NCI-H345 treated with DMSO at 0.1 percent for 48 hours (cell line): ENCODE results near the gene ADM2.

Experiments
- DNase-seq: peaks from one replicate; lab custom pipeline; 2025; ENCODE audit not compliant: unreplicated experiment; lab: John Stamatoyannopoulos, UW

Gene ADM2

GRCh38 chr22:50445071-50445879, 36.1 kb upstream of the ADM2 start:
- no peak for DNase-seq

DNA sequence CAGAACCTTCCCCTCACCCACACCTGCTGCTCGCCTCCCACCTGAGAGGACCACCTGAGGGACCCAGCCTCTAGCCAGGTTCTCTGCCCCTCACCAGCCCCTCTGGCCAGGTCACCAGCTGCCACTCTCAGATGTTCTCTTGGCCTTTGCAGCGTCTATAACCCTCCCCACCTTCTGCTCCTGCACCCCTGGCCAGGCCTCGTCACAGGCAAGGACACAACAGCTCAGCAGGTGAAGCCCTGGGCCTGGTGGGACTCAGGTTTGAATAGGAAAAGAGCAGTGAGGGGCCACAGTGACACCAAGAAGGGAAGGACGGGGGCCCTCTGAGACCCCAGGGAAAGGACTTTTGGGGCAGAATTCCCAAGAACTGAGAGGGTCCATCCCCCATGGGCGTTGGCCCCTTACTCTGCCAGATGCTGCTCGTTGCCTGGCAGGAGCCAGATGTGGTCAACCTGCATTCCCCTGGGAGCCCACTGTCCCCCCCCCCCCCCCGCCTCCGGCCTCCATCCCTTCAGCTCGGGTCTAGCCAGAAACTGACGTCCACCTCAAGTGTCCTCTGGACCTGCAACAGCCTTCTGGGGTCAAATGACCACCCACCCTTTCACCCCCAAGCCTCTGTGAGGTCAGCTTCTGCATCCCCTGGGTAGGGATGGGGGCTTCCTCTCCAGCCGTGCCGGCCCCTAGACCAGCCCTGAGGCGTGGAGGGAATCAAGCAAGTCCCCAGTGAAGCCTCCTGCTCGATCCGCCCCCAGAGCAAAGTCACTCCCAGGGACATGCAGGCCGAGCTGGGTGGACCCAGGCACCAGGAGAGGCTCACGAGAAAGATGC, 35.2 kb upstream of the ADM2 start:
- no peak for DNase-seq

GRCh38 chr22:50446708-50447575, 34.4 kb upstream of the ADM2 start:
- DNase-seq = no peak

- no peak for DNase-seq
Measured at GRCh38 chr22:50447576-50448551, 33.5 kb upstream of the ADM2 start.

DNA sequence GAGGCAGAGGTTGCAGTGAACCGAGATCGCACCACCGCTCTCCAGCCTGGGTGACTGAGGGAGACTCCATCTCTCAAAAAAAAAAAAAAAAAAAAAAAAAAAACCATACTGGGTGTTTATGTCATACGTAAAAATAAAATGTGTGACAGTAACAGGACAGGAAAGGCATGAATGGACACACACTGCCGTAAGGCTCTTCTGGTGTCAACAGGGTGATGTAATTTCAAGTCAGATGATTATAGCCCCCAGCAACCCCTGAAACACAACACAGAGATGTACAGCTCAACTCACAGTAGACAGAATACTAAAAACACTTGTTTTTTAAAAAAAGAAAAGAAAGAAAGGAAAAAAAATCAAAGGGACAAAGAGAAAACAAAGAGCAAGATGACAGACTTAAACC, 28.7 kb upstream of the ADM2 start:
- DNase-seq = no peak

DNA sequence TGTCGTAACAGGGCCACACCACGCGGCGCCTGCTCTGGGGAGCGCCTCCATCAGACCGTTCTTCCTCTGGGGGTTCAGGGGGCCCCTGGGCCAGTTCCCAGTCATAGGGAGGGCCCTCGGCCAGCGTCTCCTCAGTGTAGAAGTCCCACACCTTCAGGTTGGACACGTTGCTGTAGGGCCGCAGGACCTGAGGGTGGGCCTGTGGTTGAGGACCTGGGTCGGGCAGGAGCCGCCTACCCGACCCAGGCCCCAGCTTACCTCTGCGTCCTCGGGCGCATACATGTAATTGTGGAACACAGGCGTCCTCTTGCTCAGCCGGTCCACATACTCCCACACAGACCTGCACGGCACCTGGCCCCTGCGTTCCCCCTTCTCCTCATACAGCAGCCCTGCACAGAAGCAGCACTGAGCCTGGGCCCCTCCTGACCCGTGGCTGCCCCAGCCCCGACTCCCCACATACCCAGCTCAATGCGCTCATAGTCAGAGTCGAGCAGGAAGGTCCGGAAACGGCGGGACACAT, 26.7 kb upstream of the ADM2 start:
- DNase-seq = no peak

GRCh38 chr22:50455201-50455600, 26.1 kb upstream of the ADM2 start:
- DNase-seq = no peak

DNA sequence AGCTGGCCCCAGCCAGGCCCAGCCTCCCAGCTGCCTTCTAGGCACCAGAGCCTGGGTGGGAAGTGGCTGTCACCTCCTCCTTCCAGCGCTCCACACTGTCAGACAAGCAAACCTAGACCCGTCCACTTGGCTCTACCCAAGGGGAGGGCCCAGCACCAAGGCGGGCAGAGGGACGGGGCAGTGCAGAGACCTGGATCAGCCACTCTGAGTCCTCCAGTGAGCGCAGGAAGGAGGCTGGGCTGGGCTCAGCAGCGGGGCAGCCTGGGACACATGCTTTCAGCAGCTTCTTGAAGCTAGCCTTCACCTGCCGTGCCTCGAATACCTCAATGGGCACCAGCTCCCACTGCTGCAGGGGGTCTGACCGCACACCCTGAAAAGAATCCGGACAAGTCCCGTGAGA, 25.3 kb upstream of the ADM2 start:
- no peak for DNase-seq

GRCh38 chr22:50456466-50457234, 24.7 kb upstream of the ADM2 start:
- no peak for DNase-seq

GRCh38 chr22:50459016-50459415, 22.3 kb upstream of the ADM2 start:
- DNase-seq = no peak

DNA sequence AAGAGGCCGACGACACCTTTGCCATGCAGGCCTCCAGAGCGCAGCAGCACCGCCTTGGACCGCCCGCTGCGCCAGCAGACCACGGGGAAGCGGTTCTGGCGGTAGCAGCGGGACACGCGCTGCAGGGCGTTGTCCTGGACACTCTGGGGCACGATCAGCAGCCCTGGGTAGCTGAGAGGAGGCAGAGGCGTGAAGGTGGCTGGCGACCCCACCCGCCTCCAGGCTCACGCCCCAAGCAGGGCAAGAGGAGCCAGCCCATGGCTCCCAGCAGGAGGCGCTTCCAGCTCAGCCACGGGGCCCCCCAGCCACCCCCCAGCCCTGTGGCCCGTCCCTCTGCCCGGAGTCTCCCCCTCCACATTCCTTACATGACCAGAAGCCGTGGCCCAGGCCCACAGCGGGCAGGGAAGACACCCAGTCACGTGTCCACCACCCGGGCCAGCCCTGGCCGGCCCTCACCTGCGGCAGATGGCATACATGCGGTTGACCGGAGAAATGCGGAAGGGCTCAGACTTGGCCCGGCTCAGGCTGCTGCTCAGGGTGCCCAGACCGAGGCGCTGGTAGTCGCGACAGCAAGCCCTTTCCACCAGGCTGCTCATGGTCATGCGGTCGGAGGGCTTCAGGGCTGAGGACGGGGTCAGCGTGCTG, 21.7 kb upstream of the ADM2 start:
- no peak for DNase-seq

GRCh38 chr22:50460938-50461337, 20.4 kb upstream of the ADM2 start:
- no peak for DNase-seq

DNA sequence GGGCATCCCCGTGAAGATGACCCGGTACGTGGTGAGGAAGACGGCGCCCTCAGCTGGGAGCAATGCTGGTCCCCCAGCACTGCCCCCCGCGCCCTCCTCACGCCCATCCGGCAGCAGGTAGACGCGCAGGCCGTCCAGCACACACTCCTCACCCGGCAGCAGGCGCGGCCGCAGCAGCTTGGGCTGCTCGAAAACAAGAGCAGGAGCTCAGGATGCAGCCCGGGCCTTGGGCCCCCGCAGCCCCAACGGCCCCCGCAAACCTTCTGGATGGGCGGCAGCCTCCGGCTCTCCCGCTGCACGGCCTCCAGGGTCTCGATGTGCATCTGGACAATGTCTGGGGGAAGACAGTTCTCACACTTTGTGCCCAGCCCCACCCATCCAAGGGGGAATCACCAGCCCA, 19.8 kb upstream of the ADM2 start:
- no peak for DNase-seq

DNA sequence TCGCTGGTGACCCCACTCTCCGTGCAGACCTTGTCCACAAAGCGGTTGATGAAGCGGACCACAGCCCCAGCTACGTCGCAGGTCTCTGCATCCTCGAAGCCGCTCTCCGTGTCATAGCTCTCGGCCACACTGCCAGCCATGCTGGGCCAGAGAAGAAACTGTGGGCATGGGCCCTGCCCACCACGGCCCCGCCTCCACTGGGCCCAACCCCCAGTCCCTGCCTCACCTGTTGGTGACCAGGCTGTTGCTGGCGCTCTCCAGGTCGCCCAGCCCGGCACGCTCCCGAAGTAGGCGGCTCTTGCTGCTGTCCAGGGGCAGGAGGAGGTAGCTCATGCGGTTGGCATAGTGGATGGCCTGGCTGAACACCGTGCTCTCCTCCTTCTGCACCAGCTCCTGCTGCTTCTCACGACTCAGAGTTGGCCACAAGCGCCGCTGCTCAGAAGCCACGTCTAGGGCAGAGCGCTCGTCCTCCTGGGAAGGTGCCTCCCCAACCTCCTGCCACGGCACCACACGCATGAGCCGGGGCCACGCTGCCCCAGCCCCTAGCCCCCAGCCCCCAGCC, 19.3 kb upstream of the ADM2 start:
- DNase-seq = no peak

DNA sequence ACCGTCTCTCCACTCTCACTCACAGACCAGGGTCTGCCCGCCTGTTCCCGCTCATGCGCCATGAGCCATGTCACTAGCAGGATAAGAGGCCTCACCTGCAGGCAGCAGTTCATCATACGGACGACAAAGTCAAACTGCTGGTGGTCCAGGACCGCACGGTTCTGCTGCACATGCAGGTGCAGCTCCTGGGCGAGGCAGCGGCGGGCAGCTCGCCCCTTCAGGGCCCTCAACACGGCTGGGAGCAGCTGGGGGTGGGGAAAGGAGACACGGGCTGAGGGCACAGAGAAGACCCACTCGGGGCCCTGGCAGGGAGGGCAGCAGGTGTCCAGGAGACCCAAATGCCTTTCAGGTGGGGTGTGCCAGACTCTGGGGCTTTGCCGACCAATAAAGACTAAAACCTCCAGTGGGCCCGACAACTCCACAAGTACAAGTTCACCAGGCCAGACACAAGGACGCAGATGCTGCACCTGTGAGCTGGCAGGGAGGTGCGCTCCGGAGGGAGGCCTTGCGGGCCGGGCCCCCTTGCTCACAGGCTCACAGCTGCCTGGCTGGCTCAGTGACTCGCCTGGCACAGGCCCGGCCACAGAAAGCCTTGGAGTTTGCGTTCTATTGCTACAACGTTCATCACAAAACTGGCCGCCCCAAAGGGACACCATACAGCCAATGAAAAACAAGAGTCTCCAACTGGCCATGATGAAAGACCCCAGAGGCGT, 18.0 kb upstream of the ADM2 start:
- no peak for DNase-seq

DNA sequence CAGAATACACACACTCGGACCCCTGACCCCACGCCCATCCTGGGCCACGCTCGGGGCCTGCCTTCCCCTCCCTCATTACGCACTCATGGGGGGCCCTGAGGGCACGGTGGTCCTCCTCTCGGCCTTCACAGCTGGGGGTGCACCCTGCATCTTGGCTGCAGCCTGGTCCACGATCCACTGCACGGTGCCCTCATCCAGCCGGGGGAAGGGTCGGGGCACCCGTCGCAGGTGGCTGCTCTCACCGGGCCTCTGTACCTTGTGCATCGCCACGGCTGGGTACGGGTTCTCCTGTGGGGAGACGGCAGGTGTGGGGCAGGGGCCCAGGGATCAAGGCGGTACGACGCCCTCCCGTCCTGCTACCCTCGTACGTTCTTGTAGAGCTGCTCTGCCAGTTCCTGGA, 16.9 kb upstream of the ADM2 start:
- no peak for DNase-seq

DNA sequence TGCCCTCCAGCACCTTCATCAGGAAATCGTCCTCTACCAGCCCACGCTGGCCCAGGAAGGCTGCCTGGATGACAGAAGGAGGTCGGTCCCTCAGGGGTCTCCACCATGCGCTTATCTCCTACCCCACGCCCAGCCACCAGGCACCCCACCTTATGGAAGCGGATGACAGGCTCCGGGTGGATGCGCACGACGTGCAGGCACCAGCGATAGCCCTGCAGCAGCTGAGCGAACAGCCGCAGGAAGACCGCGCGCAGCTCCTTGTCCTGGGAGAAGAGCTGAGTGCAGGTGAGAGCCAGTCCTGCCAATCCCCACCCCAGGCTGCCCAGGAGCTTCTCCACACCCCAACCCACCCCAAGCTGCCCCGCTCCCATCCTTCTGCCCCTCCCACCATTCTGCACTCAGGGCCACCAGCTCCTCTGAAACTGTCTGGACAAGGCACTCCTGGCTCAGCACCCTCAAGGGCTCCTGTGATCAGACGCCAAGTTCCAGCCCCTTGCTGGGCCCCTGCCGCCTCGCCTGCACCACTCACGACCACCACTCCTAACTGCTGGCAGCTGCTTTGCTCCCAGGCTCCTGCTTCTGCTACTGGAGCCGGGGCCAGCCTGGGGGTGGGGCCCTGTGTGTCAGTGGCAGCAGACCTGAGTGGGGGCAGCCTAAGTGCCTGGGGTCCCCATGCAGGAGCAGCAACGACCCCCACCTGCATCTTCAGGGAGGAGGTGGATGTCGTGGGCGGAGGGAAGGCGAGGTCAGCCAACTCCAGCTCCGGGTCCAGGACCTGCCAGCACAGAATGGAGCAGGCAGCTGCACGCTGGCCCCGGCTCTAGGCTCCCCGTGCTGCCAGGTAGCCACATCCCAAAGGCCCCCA, 16.0 kb upstream of the ADM2 start:
- DNase-seq = no peak
